GM12873 (cell line): ENCODE results near the gene HMCN2.

Experiments
- CTCF ChIP-seq: IDR thresholded peaks from 2 replicates; pipeline ENCODE4 v1.5.1; 2012; ENCODE audit warnings: low read depth, mild to moderate bottlenecking, moderate library complexity, low read length, control low read depth; ENCODE audit not compliant: insufficient read depth; ENCODE audit errors: missing control alignments

The HMCN2 gene

DNA sequence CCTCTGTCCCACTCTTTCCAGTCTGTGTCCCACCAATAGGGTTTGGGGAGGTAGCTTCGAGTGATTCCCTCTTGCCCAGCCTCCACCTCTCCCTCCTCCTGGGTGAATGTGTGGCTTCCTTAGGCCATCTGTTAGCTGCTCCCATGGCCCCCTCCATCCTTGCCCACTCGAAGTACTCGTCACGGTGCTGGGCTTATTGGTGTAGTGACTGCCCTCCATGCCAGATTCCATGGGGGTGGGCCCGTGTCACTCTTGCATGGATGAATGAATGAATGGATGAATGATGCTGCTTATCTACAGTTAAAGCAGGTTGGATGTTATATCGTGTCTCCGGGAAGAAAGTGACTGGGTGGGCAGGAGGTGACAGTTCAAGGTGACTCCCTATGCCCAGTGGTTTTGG lies 19.1 kb downstream of the HMCN2 start:
- TF ChIP-seq CTCF, result no peak

GRCh38 chr9:130285271-130285670 lies 19.7 kb downstream of the HMCN2 start:
- TF ChIP-seq CTCF, result no peak

GRCh38 chr9:130286072-130286770 lies 20.7 kb downstream of the HMCN2 start:
- no peak for TF ChIP-seq CTCF

DNA sequence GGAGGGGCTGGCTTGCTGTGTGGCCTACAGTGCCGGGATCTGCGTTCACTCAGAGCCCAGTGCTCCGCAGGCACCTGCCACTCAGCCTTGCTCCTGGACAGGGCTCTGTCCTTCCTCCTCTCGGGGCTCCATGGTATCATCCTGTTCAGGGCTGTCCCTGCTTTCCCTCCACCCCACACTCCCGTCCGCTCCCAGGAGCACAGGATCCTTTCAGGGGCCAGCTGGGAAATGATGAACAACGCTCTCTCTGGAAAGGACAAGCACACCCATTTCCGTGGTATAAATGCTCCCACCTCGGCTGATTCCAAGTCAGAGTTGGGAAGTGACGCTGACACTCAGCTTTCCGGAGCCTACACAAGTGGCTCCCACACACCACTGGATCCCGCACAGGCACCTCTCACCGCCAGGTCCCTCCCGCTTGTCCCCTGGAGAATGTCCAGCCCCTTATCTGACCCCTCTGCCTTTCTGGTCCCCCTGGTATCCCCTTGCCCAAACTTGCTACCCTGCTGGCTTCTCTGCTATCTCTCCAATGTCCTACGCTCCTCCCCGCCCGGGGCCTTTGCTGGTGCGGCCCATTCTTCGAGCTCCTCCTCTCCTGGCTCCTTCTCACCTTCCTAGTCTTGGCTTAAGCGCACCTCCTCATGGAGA lies 21.3 kb downstream of the HMCN2 start:
- no peak for TF ChIP-seq CTCF

GRCh38 chr9:130287736-130288135 lies 22.2 kb downstream of the HMCN2 start:
- TF ChIP-seq CTCF, result no peak

DNA sequence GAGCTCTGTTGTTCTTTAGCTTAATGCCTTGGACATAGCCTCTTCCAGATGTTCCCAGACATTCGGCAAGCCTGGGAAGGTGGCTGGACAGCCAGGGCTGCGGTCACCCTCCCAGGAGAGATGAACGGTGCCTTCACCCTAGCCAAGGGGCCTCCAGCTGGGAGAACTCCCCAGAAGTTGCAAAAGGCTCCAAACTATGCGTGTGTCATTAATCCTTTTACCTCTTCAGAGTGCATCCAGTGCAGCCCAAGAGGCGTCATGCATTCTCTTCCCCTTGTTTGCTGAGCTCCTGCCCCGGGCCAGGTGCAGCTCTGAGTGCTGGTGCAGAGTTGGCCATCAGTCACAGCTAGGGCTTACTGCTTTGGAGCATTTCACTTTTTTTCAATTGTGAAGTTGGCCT lies 22.8 kb downstream of the HMCN2 start:
- no peak for TF ChIP-seq CTCF

- no peak for TF ChIP-seq CTCF
Observed at GRCh38 chr9:130288926-130289690, 23.5 kb downstream of the HMCN2 start.
